OCI-LY7 (cell line): Measurements from ENCODE around the gene PCDHB12. TPM values are rescaled to one million over a fixed set of nuclear protein-coding genes. Genes with fewer than 3 reads are reported as not detected.
"Not testable (repeated sequence)": the region's sequence is repeated elsewhere in the genome, so short reads cannot be mapped to it uniquely, and the experiment has no call there.

Experiments used
- BruUV-seq: library from RNA; stranded (reverse); fragments of 400-500 nt; replicated peaks from 2 replicates; lab custom pipeline; 2021; lab: Mats Ljungman, UMichigan
- CTCF ChIA-PET: fragments of 300-600 bp; sonication (Branson Sonifier 250); formaldehyde crosslinking; loops from one replicate; lab custom pipeline; 2022; ENCODE audit warnings: antibody characterized with exemption; ENCODE audit not compliant: unreplicated experiment; lab: Charles Lee
- POLR2A ChIA-PET: fragments of 300-600 bp; sonication (Branson Sonifier 250); formaldehyde crosslinking; loops from one replicate; lab custom pipeline; 2022; ENCODE audit warnings: antibody characterized with exemption; lab: Charles Lee
- DNase-seq: peaks from one replicate; pipeline ENCODE4 v3.0.0-alpha.2; 2015; ENCODE audit warnings: low spot score
- H2AFZ ChIP-seq: fragments of 200-600 bp; sonication (generic), shearing (Covaris generic); 2 replicates; pipeline ENCODE4 v1.6.1; 2014; ENCODE audit warnings: mild to moderate bottlenecking, antibody characterized with exemption, low read length, moderate library complexity
- H3K27ac ChIP-seq: fragments of 200-600 bp; sonication (generic); 2 replicates; pipeline ENCODE4 v1.5.1; 2014; ENCODE audit warnings: mixed run types, low read depth, mild to moderate bottlenecking, moderate library complexity, low read length, inconsistent platforms; ENCODE audit not compliant: poor library complexity, severe bottlenecking
- H3K36me3 ChIP-seq: fragments of 200-600 bp; sonication (generic); 2 replicates; pipeline ENCODE4 v1.6.1; 2014; ENCODE audit warnings: mild to moderate bottlenecking, antibody characterized with exemption, low read length, moderate library complexity, mixed read lengths; ENCODE audit not compliant: insufficient read depth
- H3K4me1 ChIP-seq: fragments of 200-600 bp; sonication (generic); 2 replicates; pipeline ENCODE4 v1.5.1; 2014; ENCODE audit warnings: mild to moderate bottlenecking, low read length; ENCODE audit not compliant: insufficient read depth, poor library complexity, severe bottlenecking
- H3K4me2 ChIP-seq: fragments of 200-600 bp; sonication (generic); 2 replicates; pipeline ENCODE4 v1.6.1; 2014; ENCODE audit warnings: mild to moderate bottlenecking, low read length
- H3K4me3 ChIP-seq: fragments of 200-600 bp; sonication (generic); 2 replicates; pipeline ENCODE4 v1.5.1; 2014; ENCODE audit warnings: mild to moderate bottlenecking, low read depth, low read length; ENCODE audit not compliant: poor library complexity, severe bottlenecking
- H3K79me2 ChIP-seq: fragments of 200-600 bp; sonication (generic); 2 replicates; pipeline ENCODE4 v1.6.1; 2016; ENCODE audit warnings: low read depth, mild to moderate bottlenecking, low read length, moderate library complexity, mixed read lengths; ENCODE audit not compliant: insufficient read depth
- H3K9me2 ChIP-seq: fragments of 200-600 bp; sonication (generic); 2 replicates; pipeline ENCODE4 v1.6.1; 2016; ENCODE audit warnings: mild to moderate bottlenecking, low read length, mixed read lengths; ENCODE audit not compliant: insufficient read depth
- H3K9me3 ChIP-seq: fragments of 200-600 bp; sonication (generic); 2 replicates; pipeline ENCODE4 v1.6.1; 2014; ENCODE audit warnings: mild to moderate bottlenecking, mixed run types, low read length, mixed read lengths
- H4K20me1 ChIP-seq: fragments of 200-600 bp; sonication (generic); 2 replicates; pipeline ENCODE4 v1.6.1; 2014; ENCODE audit warnings: mild to moderate bottlenecking, antibody characterized with exemption, low read length, moderate library complexity, mixed read lengths; ENCODE audit not compliant: insufficient read depth
- CTCF ChIP-seq: fragments of 200-600 bp; sonication (generic); conservative IDR thresholded peaks from 2 replicates; pipeline ENCODE4 v1.5.1; 2014; ENCODE audit warnings: mild to moderate bottlenecking, antibody characterized with exemption, low read length, moderate library complexity, mixed read lengths
- EZH2phosphoT487 ChIP-seq: fragments of 200-600 bp; sonication (generic); IDR thresholded peaks from 2 replicates; pipeline ENCODE4 v1.6.1; 2018; ENCODE audit warnings: low read depth, borderline replicate concordance, mild to moderate bottlenecking, mixed run types, antibody characterized with exemption, low read length, moderate library complexity, mixed read lengths
- intact Hi-C: fragments of 100-400 bp; cut with micrococcal nuclease; formaldehyde crosslinking; loops from one replicate; pipeline ENCODE4 v1.10.0; 2022; ENCODE audit not compliant: unreplicated experiment
- total RNA-seq, 2 experiments: library from RNA; depleted of rRNA in 1 of 2; stranded (reverse); fragments of >200 nt in 1 of 2; shearing (Covaris generic) in 1 of 2; gene quantifications; 2 replicates each; pipeline ENCODE4 v1.2.3, GENCODE V29; 2014 to 2022

Gene PCDHB12
- total RNA-seq, 2 experiments from 2014 or later = not detected

GRCh38 chr5:141186897-141187512, 21.5 kb upstream of the PCDHB12 start, which contains the start of gene PCDHB9:
PCDHB9 (plus strand) TSS chr5:141187161; CDS start chr5:141187319, 158 bp downstream.
- Histone ChIP-seq H3K79me2 (no peaks in the 10 kb centered on the region), H3K4me1 (no peaks in the 10 kb centered on the region), H3K9me3 (no peaks in the 10 kb centered on the region), H4K20me1 (no peaks in the 10 kb centered on the region), H3K4me3 (no peak within 1 kb of the TSS), H3K27ac (no peak within 1 kb of the TSS), H3K36me3 (no peaks in the 10 kb centered on the region), H3K9me2 (no peaks in the 10 kb centered on the region), H3K4me2 (peak within 1 kb of the TSS; percentile 30; the same call in 1 of the 2 replicates), H2AFZ (peak within 1 kb of the TSS; percentile 63)
- intact Hi-C loops = no loop called here
- no TSS peak for BruUV-seq
- CTCF ChIA-PET = interaction anchor here (0.6 kb wide), 1 partner anchor 106 kb away, joined by 3 read pairs; no protein-coding TSS in a partner anchor
- POLR2A ChIA-PET = no interaction called here
- TF ChIP-seq CTCF (peak; percentile 97), EZH2phosphoT487 (no peak)
- DNase-seq = peak; percentile 56

GRCh38 chr5:141188682-141189081, 19.8 kb upstream of the PCDHB12 start:
- H4K20me1 ChIP-seq, H3K9me3 ChIP-seq, H3K4me2 ChIP-seq, H3K4me1 ChIP-seq, H3K27ac ChIP-seq, BruUV-seq, DNase-seq, H3K9me2 ChIP-seq, intact Hi-C loops, H2AFZ ChIP-seq, H3K36me3 ChIP-seq, CTCF ChIA-PET, H3K79me2 ChIP-seq, H3K4me3 ChIP-seq: not testable (repeated sequence)
- POLR2A ChIA-PET = interaction anchor here (0.6 kb wide), 1 partner anchor 238 kb away, joined by 3 read pairs; no protein-coding TSS in a partner anchor

GRCh38 chr5:141189131-141189530, 19.4 kb upstream of the PCDHB12 start:
- CTCF ChIA-PET, H3K9me2 ChIP-seq, H3K4me2 ChIP-seq, BruUV-seq, POLR2A ChIA-PET, H3K79me2 ChIP-seq, DNase-seq, H3K36me3 ChIP-seq, H3K9me3 ChIP-seq, H4K20me1 ChIP-seq, H3K4me1 ChIP-seq, H3K27ac ChIP-seq, H2AFZ ChIP-seq, intact Hi-C loops, H3K4me3 ChIP-seq: not testable (repeated sequence)
